ENCODE results near the gene PRPF38B.
"Not testable (repeated sequence)": the region's sequence is repeated elsewhere in the genome, so short reads cannot be mapped to it uniquely, and the experiment has no call there.

The PRPF38B gene

GRCh38 chr1:108692724-108693655 lies 880 bp downstream of the PRPF38B start:
- peak overlapping the region; percentile 64 for H3K4me3 ChIP-seq (ENCODE audit: low read depth, low read length)
- peak; percentile 27 for TF ChIP-seq CTCF (IDR thresholded peaks at IDR 0.05; ENCODE audit: insufficient read depth, low read depth, low read length, missing control alignments)
- DNase-seq (ENCODE audit: low read depth), result peak; percentile 78

- DNase-seq (ENCODE audit: low read depth), result no peak
- TF ChIP-seq CTCF (IDR thresholded peaks at IDR 0.05; ENCODE audit: insufficient read depth, low read depth, low read length, missing control alignments), result no peak
- no peak overlapping the region for H3K4me3 ChIP-seq (ENCODE audit: low read depth, low read length)
Observed at GRCh38 chr1:108695535-108695934, 3.4 kb downstream of the PRPF38B start.

GRCh38 chr1:108699375-108700332 lies 7.5 kb downstream of the PRPF38B start:
- TF ChIP-seq CTCF (IDR thresholded peaks at IDR 0.05; ENCODE audit: insufficient read depth, low read depth, low read length, missing control alignments), result no peak
- no peak for DNase-seq (ENCODE audit: low read depth)
- H3K4me3 ChIP-seq (ENCODE audit: low read depth, low read length), result no peak overlapping the region

GRCh38 chr1:108701176-108701849 lies 9.2 kb downstream of the PRPF38B start:
- no peak for DNase-seq (ENCODE audit: low read depth)
- no peak for TF ChIP-seq CTCF (IDR thresholded peaks at IDR 0.05; ENCODE audit: insufficient read depth, low read depth, low read length, missing control alignments)
- no peak overlapping the region for H3K4me3 ChIP-seq (ENCODE audit: low read depth, low read length)

GRCh38 chr1:108702109-108702508 lies 10.0 kb downstream of the PRPF38B start:
- not testable (repeated sequence) for DNase-seq (ENCODE audit: low read depth); H3K4me3 ChIP-seq (ENCODE audit: low read depth, low read length)

GRCh38 chr1:108703939-108704338 lies 11.8 kb downstream of the PRPF38B start:
- TF ChIP-seq CTCF (IDR thresholded peaks at IDR 0.05; ENCODE audit: insufficient read depth, low read depth, low read length, missing control alignments), result no peak
- DNase-seq (ENCODE audit: low read depth), result peak; percentile 21
- no peak overlapping the region for H3K4me3 ChIP-seq (ENCODE audit: low read depth, low read length)

Data from GM12865 (cell line).